Stimulated activated CD4-positive, alpha-beta T cell treated with anti-CD3 and anti-CD28 coated beads, Interleukin-12 subunit alpha, Interleukin-12 subunit beta, amount 100 ng/mL, for 48 hours (primary cell): ENCODE data around the gene CCL3.
"Not testable (repeated sequence)": the region's sequence is repeated elsewhere in the genome, so short reads cannot be mapped to it uniquely, and the experiment has no call there.

Source experiments
- DNase-seq, 3 donors: peaks; one replicate each; pipeline ENCODE4 v3.0.0-alpha.2; 2020; ENCODE audit warnings: low read depth in 2 of 3, low spot score in 1 of 3

The CCL3 gene

DNA sequence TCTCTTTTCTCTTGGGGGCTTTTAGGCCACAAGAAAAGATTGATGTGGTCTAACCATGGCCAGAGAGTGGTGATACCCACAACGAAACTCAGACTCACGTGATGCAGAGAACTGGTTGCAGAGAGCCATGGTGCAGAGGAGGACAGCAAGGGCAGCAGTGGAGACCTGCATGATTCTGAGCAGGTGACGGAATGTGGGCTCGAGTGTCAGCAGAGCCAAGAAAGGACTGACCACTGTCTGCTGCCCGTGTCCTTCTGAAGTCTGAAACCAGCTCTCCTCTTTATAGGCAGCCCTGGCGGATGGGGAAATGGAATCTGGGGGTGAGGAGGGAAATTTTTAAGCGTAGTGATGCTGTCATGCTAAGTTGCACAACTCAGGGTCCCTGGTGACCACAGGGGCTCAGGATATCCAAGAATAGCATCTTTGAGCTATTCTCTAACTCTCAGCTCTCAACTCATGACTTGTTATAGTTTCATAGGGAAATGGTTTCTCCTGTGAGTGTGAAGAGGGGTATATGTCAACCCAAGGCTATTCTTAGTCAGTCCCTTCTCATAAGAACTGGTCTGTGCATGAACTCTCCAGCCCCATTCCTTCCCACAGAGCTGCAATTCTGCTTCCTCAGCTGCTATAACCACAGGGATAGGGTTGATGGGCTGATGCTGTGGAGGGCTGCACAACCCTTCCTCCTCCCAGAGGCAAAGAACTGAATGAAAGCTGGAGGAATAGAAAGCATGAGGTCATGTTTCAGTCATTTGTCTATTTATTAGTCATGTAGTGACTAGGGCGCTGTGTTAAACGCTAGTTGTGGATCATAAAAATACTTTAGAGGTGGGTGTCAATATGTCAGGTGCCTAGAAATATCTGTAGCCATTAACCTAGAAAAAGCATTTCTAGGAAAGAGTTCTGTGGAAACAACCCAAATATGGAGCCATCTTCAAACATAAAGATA, at the start of gene CCL3:
TSS of gene CCL3 (minus strand) at position 256 of the 949 bp plus-strand sequence. CDS start at position 171, 85 bp downstream.
- DNase-seq: peak; percentile 39 to 50 (median 43)

DNA sequence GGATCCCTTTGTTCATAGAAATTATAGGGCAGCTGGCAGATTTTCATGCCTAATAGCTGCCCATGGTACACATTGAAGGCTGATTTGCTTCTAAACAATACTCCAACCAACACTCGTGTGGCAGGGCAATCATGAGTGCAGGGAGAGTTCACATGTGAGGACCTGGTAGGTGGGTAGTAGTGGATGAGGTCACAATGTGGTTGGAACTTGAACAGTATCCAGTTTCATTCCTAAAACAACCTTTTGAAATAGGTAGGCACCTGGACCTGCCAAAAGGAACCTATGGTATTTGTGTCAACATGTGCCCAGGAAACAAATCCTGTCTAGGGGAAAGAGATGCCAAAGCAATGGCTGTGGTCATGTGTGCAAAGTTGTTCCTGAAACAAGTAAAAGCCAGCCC, 46.5 kb upstream of the CCL3 start:
- no peak for DNase-seq

DNA sequence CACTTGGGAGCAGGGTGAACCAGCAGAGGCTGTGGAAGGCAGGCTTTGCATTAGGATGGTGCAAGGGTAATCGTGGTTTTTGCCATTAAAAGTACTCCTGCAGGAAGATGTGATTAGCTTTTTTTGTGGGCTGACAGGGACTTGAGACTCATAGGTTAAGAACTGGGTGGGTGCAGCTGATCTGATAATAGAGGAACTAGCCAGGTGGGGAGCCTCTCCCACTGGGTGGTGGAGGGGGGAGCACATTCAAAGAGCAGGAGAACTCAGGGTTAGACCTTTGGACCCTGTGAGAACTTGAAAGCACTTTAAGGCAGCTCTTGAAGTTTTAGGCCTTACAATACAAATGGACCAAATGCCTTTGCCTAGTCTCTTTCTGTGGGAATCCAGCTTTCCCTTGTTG, 46.1 kb upstream of the CCL3 start:
- no peak for DNase-seq

DNA sequence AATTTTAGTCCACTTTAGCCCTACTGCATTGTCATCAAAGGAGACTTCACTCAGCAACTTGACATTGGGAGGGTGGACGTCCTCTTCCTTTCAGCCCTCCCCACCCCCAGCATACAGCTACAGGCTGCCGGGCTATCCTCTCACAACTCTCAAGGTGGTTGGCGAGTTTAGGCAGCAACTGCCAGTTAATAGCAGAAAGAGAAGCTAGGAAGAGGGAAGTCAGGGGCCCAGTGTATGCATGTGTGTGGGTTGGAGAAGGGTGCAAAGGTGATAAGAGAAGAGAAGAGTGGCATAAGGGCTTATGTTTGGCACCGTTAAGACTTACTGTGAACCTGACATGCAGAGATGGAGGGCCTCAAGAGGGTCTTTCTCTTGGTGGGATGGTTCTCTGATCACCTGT, 45.5 kb upstream of the CCL3 start:
- DNase-seq: no peak

DNA sequence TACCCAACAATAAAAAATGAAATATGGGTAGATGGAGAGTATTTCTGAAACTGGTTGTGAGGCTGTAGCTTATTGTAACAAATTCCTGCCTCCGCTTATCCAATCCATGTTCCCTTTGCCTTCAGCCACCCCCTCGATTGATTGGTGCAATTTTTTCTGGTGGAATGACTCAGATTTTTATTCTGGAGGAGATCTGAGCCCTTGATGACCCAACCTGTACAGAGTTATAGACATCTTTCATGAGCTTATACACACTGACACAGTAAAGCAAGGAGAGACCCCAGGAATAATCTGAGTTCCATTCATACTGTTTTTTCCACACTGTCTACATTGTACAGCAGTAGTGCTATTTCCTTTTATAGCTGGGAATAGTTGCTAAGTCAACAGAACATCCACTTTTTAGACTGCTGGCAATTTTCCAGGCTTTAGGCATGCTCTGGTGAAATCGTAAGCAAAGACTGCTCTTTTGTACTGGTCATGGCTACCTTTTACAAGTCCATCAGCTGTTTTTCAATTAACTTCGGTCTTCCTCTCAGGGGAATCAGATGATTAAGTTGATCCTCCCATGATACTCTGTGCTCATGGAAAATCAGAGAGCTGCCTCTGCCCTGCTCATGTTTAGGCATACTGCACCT, 43.8 kb upstream of the CCL3 start:
- DNase-seq: no peak

DNA sequence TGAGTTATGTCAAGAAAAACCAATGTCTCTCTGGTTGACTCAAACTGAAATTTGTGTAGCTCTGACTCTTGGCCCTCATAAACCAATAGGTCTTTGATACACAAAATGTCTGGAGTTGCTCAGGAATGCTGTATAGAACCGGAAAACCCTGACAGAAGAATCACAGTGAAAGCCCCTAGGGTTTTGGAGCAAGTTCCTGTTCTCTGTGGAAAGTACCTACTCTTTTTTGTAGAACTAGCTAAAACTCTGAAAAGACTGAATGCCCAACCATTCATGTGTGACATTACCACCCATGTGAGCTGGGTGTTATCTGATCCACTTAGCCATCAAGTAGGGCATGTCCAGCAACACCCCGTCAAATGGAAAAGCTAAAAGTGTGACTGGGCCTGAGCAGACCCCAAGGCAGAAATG, 42.5 kb upstream of the CCL3 start:
- DNase-seq: no peak

DNA sequence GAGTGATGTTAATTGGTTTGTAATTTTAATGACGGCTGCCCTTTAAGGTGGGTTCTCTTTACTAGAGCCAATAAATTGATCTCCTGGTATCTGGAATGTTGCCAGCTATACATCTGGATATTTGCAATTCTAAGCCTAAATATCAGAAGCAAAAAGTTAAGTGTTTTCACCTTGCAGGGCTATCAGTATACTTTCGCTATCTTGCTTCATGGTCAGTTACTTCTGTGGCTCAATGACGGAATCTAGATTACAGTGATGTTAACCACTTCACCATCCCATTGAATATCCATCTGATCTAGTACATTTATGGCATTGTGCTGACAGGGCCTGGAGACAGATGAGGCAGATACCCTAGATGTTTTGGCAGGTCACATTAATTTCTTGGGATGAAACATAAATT, 42.0 kb upstream of the CCL3 start:
- no peak for DNase-seq

DNA sequence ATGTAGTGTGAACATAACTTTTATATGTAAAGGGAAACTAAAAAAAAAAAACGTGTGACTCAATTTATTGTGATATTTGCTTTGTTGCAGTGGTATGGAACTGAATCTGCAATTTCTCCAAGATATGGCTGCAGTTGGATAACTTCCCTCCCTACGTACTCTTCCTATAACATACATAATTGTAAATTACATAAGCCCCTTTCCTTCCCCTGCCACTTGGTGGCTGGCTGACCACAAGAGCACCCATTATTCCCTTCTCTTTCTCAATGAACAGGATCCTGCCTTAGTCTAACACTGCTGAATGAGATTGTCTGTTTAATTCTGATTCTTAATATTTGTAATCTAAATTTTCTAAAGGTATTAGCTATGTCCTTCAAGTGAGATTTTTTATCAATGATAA, 41.5 kb upstream of the CCL3 start:
- DNase-seq: no peak

DNA sequence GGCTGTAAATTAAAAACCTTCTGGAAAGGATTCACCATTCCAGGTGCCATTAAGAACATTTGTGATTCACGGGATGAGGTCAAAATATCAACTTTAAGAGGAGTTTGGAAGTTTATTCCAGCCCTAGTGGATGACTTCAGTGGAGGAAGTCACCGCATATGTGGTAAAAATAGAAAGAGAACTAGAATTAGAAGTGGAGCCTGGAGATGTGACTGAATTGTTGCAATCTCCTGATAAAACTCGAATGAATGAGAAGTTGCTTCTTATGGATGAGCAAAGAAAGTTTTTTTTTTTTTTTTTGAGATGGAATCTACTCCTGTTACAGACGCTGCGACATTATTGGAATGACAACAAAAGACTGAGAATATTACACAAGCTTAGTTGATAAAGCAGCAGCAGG, 40.4 kb upstream of the CCL3 start:
- no peak for DNase-seq

DNA sequence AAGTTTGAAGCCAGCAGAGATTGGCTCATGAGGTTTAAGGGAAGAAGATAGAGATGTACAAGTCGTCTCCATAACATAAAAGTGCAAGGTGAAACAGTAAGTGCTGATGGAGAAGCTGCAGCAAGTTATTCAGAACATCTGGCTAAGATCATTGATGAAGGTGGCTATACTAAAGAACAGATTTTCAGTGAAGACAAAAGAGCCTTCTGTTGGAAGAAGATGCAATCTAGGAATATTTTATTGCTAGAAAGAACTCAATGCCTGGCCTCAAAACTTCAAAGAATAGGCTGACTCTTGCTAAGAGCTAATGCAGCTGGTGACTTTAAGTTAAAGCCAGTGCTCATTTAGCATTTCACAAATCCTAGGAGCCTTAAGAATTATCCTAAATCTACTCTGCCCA, 39.7 kb upstream of the CCL3 start:
- DNase-seq: no peak

DNA sequence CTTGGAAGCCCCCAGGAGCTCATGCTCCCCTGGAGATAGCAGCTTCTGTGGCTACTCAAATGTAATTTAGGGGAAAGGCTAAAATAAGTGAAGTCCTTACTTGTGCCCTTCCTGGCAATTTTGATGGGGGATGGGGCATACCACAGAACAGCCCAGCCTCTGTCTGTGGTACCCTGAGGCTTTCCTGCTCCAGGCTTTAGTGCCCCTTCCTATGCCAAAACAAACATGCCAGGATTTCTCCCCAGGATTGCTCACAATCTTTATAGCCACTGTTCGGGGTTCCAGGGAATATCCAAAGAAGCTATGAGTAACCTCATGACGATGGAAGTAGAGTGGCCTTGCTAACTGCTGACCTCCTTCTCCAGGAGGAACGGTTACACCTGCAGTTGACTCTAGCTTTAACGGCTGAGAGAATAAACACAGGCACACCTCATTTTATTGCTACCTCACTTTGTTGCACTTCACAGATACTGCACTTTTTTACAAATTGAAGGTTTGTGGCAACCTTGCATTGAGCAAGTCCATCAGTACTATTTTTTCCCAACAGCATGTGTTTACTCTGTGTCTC, 38.6 kb upstream of the CCL3 start:
- no peak for DNase-seq

DNA sequence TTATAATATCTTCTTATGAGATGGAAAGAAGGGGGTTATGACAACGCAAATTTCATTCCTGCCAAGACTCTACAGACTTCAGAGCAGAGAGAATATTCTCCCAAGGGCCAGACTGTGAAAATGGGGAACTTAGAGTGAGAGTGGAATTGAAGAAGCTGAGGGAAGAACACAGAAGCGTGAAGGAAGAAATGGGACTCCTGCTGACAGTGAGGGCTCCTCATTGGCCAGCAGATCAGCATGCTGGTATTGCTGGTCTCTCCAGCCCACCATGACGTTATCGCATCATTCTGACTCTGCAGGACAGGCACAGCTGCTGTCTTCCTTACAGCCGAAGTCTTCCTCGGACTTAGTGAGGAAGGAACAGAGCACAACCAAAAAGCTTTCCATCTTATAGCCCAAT, 38.0 kb upstream of the CCL3 start:
- no peak for DNase-seq

DNA sequence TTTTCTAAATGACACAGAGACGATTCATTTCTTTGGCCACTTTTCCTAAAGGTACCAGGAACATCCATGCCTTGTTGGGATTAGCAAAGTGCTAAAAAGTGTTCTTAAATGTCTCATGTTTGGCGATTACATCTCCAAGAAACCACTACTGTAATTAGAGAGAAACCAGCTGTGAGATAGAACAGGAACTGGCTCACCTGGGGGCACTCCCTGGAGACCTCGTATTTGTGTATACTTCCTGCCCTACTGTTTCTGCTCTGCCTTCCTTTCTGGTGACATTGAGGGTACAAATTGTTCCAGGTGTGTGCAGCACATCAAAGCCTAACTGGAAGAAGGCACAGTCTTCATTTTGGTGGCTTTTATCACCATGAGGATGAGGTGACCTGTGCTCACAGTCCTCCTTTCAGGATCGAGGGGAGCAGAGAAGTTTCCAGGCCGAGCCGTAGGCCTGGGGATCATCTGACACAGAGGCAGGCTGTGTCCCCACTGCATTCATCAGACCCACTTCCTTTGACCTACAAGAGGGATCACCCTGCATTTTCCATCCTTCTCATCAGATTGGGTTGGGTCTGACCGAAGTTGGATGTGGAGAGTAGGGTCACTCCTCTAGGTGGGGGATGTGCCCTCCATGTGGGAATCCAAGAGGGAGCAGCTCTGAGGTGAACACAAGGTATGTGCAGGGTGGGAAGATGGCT, 37.4 kb upstream of the CCL3 start:
- no peak for DNase-seq

DNA sequence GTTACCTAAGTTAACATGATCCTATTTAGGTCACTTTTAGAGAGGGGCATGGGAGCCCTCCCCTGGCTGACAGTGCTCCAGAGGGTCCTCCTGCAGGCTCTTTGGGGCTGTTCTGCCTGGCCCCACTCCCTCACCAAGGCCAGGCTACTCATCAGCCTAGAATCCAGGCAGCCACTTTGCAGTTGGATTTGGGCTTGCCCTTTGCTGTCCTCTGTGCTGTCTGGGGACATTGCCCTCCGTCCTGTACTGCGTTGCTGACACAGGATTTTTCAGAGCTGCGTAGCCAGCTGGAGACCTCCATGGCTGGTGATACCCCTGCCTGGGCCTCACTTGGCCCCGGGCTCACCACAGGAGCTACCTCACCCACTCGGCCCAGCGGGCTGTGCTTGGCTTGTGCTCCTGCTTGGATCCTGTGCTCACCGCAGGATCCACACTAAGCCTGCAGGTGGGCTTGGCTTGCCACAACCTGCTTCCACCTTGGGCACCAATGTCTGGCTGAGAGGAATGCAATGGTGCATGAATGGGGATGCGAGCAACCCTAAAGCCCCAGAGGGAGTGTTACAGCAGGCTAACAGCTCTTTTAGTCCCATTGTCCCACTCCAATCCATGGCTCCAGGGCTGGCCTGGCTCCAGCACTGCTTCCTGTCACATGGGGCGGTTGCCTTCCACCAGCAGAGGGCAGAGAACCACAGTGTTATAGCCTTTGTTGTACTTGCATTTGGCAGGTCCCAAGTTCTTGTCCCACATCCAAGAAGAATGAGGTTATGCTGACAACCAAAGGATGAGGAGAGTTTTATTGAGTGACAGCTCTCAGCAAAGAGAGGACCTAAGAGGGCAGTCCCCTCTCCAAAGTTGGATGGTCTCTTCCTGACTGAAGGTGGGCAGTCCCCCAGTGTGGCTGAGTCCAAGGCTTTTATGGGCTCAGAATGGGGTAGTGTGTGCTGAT, 35.2 kb upstream of the CCL3 start:
- DNase-seq: no peak

DNA sequence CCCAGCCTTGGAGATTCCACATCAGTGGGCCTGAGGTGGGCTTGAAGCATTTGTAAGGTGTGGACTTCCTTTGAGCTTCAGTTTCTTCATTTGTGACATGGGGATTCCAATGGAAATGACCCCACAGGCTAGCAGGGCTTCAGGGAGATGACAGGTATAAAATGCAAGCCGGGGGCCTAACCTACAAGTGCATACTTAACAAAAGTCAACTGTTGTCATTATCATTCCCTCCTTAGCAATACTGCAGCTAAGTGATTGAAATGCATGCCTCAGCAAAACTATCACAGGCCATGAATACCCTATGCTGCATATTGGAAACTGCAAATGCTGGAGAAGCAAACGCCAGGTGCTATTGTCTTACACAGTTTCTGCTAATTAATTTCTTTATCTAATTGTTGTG, 33.5 kb upstream of the CCL3 start:
- DNase-seq: no peak

DNA sequence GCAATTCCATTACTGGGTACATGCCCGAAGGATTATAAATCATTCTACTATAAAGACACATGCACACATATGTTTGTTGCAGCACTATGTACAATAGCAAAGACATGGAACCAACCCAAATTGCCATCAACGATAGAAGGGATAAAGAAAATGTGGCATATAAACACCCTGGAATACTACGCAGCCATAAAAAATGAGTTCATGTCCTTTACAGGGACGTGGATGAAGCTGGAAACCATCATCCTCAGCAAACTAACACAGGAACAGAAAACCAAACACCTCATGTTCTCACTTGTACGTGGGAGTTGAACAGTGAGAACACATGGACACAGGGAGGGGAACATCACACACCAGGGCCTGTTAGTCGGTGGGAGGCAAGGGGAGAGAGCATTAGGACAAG, 31.2 kb upstream of the CCL3 start:
- not testable (repeated sequence) for DNase-seq

DNA sequence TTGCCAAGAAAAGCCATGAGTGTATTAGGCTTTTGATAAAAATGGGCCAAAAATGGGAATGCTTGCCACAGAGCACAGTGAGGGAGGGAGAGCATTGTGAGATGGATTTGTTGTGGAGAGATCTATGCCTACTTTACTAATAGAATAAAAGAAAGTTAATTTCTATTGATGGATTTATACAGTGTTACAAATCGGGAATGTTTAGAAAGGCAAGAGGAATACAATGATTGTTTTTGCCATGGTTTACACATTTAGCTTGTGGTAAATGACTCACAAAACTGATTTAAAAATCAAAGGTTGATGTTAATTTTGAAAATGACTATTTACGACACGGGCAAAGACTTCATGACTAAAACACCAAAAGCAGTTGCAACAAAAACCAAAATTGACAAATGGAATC, 30.3 kb upstream of the CCL3 start:
- DNase-seq: no peak

DNA sequence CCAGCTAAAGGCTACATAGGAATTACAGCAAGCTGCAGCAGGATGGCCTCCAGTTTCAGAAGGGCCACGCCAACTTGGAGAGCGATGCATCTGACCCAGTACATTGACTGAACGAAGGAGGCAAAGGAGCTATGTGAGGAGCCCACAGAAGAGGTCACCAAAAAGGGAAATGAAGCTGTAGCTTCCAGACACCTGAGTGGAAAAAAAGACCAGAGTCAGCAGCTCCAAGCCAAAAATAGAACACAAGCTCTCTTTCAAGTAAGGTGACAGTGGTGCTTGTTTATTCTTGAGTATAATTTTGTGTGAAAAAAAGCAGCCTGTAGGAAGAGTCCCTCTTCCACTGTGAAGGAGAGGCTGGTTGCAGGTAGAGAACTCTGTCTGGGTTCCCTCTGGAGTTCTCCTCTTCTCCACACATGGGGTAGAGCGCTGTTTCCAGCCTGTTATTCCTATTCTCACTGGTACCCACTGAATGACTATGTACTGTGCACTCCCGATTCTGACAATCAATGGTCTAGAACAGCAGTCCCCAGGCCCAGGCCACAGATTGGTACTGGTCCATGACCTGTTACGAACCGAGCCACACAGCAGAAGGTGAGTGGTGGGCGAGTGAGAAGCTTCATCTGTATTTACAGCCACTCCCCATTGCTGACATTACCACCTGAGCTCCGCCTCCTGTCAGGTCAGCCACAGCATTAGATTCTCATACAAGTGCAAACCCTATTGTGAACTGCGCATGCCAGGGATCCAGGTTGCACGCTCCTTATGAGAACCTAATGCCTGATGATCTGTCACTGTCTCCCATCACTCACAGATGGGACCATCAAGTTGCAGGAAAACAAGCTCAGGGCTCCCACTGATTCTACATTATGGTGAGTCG, 28.8 kb upstream of the CCL3 start:
- DNase-seq: no peak
